Measurements from ENCODE around the gene VRK2. TPM values are rescaled to one million over a fixed set of nuclear protein-coding genes. Genes with fewer than 3 reads are reported as not detected.

The VRK2 gene
- total RNA-seq, 1 experiment from 2014 or later, result 52.7 TPM

DNA sequence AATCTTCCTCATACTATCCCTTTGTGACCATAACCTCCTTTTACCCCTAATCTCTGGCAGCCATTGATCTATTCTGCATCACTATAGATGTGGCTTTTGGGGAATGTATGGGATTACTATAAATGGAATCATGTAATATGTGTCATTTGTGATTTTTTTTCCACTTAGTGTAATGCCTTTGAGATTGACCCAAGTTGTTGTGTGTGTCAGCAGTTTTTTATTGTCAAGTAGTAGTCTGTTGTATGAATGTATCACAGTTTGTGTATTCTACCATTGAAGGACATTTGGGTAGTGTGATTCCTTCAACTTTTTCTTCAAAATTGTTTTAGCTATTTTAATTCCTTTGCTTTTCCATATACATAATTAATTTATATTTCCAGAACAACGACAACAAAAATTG lies 18.6 kb downstream of the VRK2 start:
- TF ChIP-seq CTCF (IDR thresholded peaks at IDR 0.05; ENCODE audit: unreplicated experiment), result no peak
- H3K27ac Mint-ChIP-seq (ENCODE audit: low read depth, unreplicated experiment), result no peak overlapping the region
- H3K27me3 Mint-ChIP-seq (ENCODE audit: insufficient read depth, unreplicated experiment), result no peaks in the 10 kb centered on the region
- intact Hi-C loops (cut with micrococcal nuclease), result no loop called here
- ChIA-PET POLR2A (interaction anchor here (0.5 kb wide), 1 partner anchor 339 kb away, joined by 3 read pairs; no protein-coding TSS in a partner anchor), CTCF (no interaction called here)
- BruUV-seq (replicated peaks), result no TSS peak
- no peak overlapping the region for H3K4me3 Mint-ChIP-seq (ENCODE audit: unreplicated experiment)
- H3K4me1 Mint-ChIP-seq (ENCODE audit: insufficient read depth, unreplicated experiment), result peaks cover 10% of the 10 kb centered on the region
- H3K9me3 Mint-ChIP-seq (ENCODE audit: unreplicated experiment), result peaks cover 3% of the 10 kb centered on the region
- DNase-seq (ENCODE audit: unreplicated experiment), result no peak
- peaks cover 26% of the 10 kb centered on the region for H3K36me3 Mint-ChIP-seq (ENCODE audit: insufficient read depth, unreplicated experiment)

GRCh38 chr2:58067001-58067400 lies 20.4 kb downstream of the VRK2 start:
- no peaks in the 10 kb centered on the region for H3K27me3 Mint-ChIP-seq (ENCODE audit: insufficient read depth, unreplicated experiment)
- no peak for TF ChIP-seq CTCF (IDR thresholded peaks at IDR 0.05; ENCODE audit: unreplicated experiment)
- ChIA-PET POLR2A (interaction anchor here (0.7 to 1.0 kb wide), 2 partner anchors 13 to 1450 kb away, joined by 3 read pairs; no protein-coding TSS in a partner anchor), CTCF (no interaction called here)
- peaks cover 38% of the 10 kb centered on the region for H3K36me3 Mint-ChIP-seq (ENCODE audit: insufficient read depth, unreplicated experiment)
- H3K4me3 Mint-ChIP-seq (ENCODE audit: unreplicated experiment), result no peak overlapping the region
- no peak overlapping the region for H3K27ac Mint-ChIP-seq (ENCODE audit: low read depth, unreplicated experiment)
- no TSS peak for BruUV-seq (replicated peaks)
- peaks cover 10% of the 10 kb centered on the region for H3K4me1 Mint-ChIP-seq (ENCODE audit: insufficient read depth, unreplicated experiment)
- no peak for DNase-seq (ENCODE audit: unreplicated experiment)
- intact Hi-C loops (cut with micrococcal nuclease), result no loop called here
- H3K9me3 Mint-ChIP-seq (ENCODE audit: unreplicated experiment), result peaks cover 8% of the 10 kb centered on the region

GRCh38 chr2:58070765-58071164 lies 24.2 kb downstream of the VRK2 start:
- Mint-ChIP-seq H3K27me3 (ENCODE audit: insufficient read depth, unreplicated experiment) (no peaks in the 10 kb centered on the region), H3K27ac (ENCODE audit: low read depth, unreplicated experiment) (no peak overlapping the region), H3K36me3 (ENCODE audit: insufficient read depth, unreplicated experiment) (peaks cover 26% of the 10 kb centered on the region), H3K4me3 (ENCODE audit: unreplicated experiment) (no peak overlapping the region), H3K4me1 (ENCODE audit: insufficient read depth, unreplicated experiment) (no peaks in the 10 kb centered on the region), H3K9me3 (ENCODE audit: unreplicated experiment) (peaks cover 8% of the 10 kb centered on the region)
- intact Hi-C loops (cut with micrococcal nuclease), result no loop called here
- no peak for DNase-seq (ENCODE audit: unreplicated experiment)
- no peak for TF ChIP-seq CTCF (IDR thresholded peaks at IDR 0.05; ENCODE audit: unreplicated experiment)
- ChIA-PET CTCF (no interaction called here), POLR2A (no interaction called here)
- no TSS peak for BruUV-seq (replicated peaks)

- ChIA-PET POLR2A (interaction anchor here (1.1 kb wide), 1 partner anchor 26 kb away, joined by 3 read pairs; no protein-coding TSS in a partner anchor), CTCF (no interaction called here)
- Mint-ChIP-seq H3K27me3 (ENCODE audit: insufficient read depth, unreplicated experiment) (no peaks in the 10 kb centered on the region), H3K4me3 (ENCODE audit: unreplicated experiment) (no peak overlapping the region), H3K36me3 (ENCODE audit: insufficient read depth, unreplicated experiment) (peaks cover 26% of the 10 kb centered on the region), H3K4me1 (ENCODE audit: insufficient read depth, unreplicated experiment) (no peaks in the 10 kb centered on the region), H3K27ac (ENCODE audit: low read depth, unreplicated experiment) (no peak overlapping the region), H3K9me3 (ENCODE audit: unreplicated experiment) (peaks cover 8% of the 10 kb centered on the region)
- no TSS peak for BruUV-seq (replicated peaks)
- TF ChIP-seq CTCF (IDR thresholded peaks at IDR 0.05; ENCODE audit: unreplicated experiment), result no peak
- no peak for DNase-seq (ENCODE audit: unreplicated experiment)
- intact Hi-C loops (cut with micrococcal nuclease), result no loop called here
Measured at GRCh38 chr2:58072102-58072501, 25.5 kb downstream of the VRK2 start.
